ENCODE measurements around the gene UBALD2.
"Not testable (repeated sequence)": the region's sequence is repeated elsewhere in the genome, so short reads cannot be mapped to it uniquely, and the experiment has no call there.

UBALD2 gene

DNA sequence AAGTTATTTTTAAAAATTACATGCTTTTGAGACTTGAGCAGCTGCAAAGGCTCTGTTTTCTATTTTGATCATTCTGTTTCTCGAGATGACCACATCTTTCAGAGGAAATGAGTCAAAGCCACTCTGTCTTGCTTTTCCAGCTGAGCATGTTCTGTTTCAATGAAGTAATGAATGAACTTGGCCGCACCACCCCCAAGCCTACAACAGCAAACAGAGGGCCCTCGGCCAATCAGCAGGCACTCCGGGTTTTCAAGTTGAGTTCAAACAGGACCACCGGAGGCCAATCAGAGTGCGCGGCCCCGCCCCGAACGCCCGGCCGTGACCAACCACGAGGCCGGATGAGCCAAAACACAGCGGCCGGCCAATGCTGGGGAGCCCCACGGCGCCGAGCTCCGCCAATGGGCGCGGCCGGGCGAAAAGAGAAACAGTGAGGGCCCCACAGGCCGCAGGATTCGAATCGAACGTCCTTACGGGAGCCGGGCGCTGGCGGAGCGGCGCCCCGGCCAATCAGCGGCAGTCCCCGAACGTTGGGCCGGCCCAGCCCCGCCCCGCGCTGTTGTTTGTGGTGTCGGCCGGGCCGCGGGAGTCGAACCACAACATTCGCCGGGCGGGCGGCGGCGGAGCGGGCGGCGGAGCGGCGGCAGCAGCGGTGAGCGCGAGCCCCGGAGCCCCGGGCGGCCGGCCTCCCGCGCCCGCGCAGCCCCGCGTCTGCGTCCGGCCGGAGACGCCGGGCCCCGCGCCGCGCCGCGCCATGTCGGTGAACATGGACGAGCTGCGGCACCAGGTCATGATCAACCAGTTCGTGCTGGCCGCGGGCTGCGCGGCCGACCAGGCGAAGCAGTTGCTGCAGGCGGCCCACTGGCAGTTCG, at the start of gene UBALD2:
TSS of gene UBALD2 (plus strand) at position 594 of the 869 bp plus-strand sequence. CDS start at position 752, 158 bp downstream.
- peak; percentile 99 to 100 for DNase-seq

DNA sequence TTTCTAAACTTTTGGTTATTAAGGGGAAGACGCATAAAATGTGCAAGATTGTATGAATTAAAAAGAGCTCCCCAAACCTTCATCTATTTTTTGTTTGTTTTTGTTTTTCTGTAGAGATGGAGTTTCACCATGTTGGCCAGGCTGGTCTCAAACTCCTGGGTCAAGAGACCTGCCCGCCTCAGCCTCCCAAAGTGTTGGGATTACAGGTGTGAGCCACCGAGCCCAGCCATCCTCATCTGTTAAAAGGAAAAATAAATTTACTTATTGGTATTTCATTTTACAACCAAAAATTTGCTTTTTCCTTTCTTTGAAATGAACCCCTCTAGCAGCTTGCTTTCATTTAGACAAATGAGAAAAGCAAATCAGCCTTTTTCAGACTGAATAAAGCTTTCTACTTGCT, 48.1 kb upstream of the UBALD2 start:
- DNase-seq: no peak

DNA sequence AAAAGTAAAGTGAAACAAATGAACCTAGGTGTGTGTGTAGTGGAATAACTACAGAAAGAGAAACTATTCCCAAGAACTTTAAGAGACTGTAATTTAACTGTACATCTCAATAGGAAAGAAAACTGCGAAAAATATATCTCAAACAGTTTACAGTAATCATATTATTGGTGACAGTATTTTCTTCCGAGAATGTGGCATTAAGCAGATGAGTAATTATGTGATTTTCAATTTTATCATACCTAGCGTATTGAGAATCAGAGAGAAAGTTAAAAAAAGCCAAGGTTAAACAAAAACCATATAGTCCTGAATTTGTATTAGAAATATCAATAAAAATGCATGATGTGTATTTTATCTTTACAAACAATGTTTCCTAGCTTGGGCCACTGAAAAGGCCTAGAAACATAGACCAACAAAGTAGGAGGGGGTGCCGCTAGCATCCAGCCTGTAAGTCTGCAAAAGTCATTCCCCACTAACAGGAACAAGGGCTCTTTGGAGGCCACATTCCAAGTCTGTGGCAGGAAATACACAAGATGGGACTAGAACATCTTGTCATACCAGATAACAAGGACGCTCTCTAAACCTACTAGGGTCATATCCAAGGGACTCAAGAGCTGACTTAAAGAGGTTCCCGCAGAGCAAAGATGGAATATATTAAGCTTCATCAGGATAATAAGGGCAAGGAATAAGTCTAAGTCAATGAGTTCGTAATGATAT, 45.3 kb upstream of the UBALD2 start:
- DNase-seq: no peak

DNA sequence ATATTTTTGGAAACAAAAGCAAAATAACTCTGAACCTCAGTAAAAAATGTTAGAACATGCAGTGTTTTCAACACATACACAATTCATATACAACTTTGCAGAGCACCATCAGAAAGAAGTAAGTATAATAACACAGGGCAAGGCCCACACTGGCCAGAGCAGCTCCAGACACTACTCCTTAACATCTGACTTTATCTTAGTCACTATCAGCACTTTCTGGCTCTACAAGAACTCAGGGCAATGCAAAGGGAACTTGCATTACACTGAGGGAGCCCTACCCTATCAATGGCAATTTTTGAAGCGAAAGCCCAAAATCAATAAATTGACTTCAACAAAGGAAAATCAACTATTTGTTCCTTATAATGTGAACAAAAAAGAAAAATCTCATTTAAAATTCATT, 41.3 kb upstream of the UBALD2 start:
- no peak for DNase-seq

DNA sequence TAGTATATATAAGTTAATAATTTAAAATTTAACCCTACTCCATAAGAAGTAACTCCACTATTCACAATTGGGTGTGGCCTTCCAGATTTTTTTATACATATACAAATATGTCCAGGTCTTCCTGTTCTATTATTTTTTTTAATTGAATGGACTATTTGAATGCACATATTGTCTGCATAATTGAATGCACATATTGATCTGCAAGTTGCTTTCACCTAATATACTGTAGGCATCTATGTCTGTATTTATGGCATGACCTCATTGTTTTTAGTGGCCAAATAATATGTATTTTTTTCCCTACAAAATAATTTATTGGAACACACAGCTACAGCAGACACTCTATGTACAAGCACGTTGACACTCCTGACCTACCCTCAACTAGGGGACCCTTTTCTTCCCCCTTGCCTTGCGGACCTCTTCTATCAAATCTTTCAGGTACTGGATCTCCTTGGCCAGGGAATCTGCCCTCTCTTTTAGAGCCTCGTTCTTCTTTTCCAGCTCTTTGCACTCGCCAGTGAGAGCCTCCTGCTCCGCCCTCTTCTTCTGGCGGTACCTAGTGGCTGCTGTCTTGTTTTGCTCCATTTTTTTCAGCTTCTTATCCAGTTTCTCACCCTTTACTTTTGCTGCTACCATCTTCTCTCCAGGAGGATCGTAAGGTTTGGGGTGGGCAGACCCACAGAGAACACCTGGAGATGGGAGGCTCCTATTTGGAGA, 39.6 kb upstream of the UBALD2 start:
- DNase-seq: not testable (repeated sequence)

DNA sequence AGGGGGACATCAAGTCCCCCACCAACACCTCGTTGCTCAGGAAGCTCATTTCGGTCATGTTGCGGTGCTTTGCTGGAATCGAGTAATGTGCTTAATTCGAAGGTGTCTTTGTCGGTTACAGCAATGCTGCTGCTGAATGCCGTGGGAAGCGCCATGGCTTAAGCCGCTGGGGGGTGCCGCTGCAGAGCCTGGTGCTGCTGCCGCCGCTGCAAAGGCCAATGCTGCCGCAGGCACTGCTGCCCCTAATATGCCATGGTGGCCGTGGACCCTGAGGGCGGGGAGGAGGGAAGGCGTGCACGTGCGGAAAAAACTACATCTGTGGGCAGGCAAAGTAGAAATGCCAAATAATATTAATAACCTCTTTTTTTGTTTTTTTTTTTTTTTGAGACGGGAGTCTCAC, 38.4 kb upstream of the UBALD2 start:
- DNase-seq: not testable (repeated sequence)

DNA sequence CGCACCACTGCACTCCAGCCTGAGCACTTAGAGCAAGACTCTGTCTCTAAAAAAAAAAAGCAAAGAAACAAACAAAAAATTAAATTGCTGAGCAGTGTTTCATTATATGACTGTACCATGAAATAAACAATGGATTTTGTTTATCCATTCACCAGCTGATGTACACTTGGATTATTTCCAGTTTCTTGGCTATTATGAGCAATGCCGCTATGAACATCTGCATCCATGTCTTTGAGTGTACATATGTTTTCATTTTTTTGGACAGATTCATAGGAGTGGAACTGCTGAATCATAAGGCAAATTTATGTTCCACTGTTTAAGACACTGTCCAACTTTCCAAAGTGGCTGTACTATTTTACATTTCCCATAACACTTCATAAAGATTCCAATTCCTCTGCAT, 32.8 kb upstream of the UBALD2 start:
- DNase-seq: no peak

DNA sequence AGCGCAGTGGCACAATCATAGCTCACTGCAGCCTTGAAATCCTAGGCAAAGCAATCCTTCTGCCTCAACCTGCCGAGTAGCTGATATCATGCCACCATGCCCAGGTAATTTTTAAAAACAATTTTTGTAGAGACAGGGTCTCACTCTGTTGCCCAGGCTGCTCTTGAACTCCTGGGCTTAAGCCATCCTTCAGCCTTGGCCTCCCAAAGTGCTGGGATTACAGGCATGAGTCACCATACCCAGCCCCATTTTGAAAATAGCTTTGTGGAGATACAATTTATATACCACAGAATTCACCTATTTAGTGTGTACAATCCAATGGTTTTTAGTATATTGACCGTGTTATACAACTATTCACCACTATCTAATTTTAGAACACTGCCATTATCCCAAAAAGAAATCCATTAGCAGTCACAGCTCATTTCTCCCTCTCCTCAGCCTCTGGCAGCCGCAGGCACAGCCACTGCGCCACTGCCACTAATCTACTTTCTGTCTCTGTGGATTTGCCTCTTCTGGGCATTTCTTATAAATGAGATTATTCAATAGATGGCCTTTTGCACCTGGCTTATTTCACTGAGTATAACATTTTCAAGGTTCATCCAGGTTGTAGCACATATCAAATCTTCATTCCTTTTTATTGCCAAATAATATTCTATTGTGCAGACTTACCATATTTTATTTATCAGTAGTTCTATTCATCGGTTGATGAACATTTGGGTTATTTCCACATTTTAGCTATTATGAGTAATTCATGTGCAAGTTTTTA, 31.4 kb upstream of the UBALD2 start:
- DNase-seq: no peak

DNA sequence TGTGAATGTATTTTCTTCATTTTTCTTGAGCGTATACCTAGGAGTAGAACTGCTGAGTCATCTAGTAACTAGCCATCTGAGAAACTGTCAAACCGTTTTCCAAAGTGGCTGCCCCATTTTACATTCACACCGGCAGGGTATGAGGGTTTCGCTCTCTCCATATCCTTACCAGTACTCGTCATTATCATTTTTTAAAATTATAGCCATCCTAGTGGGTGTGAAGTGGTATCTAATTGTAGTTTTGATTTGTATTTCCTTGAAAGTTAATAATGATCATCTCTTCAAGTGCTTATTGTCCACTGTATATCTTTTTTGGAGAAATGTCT, 30.8 kb upstream of the UBALD2 start:
- no peak for DNase-seq

DNA sequence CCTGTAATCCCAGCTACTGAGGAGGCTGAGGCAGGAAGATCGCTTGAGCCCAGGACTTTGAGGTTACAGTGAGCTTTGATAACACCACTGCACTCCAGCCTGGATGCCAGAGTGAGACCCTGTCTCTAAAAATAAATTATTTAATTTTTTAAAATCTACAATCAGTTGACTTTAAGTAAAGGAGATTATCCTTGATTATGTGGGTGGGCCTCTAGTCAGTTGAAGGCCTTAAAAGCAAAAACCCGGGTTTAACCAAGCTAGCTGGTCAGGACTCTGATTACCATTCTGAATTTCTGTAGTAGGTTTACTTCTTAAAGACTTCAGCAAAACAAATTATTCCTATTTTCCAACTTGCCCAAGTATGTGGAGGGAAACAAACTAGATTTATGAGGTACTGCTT, 29.3 kb upstream of the UBALD2 start:
- DNase-seq: no peak

DNA sequence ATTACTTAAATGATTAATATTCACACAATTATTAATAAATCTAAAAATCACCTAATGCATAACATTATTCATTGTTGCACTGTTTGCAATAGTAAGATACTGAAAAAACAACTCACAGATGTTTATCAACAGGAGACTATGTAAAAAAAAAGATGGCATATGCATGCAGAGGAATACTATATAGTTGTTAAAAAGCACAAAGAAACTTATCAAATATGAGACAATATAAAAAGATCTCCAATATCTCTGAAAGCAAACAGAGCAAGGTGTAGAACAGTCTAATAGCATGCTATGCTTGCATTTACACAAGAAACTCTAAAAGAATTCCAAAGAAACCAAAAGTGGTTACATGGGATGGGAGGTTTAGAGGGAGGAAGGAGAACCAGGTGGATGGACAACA, 28.5 kb upstream of the UBALD2 start:
- no peak for DNase-seq

DNA sequence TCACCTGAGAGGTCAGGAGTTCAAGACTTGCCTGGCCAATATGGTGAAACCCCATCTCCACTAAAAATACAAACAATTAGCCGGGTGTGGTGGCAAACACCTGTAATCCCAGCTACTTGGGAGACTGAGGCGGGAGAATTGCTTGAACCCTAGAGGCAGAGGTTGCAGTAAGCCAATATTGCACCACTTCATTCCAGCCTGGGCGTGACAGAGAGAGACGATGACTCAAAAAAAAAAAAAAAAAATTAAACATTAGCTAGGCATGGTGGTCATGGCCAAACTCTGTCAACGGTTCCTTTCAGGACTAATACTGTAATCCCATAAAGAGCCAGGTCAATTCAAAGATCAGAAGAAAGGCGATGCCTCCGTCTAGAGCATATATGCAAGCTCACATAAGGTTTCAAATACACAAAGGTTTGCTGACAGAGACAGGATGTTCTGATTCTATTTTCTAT, 27.3 kb upstream of the UBALD2 start:
- DNase-seq: no peak

DNA sequence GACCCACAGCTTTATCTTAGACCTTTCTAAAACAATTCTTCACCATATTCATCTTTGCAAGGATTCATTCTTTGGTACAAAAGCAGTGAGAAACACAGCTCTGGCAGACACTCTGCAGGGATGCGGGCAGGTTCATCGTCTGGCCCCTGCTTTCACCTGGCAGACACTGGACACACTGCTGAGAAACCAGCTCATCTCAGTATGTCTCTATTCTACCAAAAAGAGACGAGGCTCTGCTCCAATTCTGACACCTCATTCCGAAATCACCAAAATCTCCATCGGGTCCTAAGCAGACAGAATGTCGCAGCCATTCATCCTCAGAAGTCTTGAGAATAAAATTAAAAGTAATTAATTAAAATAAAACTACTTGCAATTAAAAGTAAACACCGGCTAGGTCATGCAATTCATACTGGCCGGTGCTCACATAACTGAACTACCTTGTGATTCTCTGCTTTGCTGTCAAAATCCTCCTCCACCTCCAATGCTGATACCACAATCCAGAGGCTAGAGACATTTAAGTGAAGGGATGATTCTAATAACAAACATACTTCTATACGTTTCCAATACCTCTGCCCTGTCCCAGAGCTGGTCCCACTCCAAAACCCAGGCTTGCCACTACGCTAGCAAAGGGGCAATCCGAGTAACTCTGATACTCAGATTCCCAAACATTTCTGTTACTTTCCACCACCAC, 26.2 kb upstream of the UBALD2 start:
- DNase-seq: no peak

DNA sequence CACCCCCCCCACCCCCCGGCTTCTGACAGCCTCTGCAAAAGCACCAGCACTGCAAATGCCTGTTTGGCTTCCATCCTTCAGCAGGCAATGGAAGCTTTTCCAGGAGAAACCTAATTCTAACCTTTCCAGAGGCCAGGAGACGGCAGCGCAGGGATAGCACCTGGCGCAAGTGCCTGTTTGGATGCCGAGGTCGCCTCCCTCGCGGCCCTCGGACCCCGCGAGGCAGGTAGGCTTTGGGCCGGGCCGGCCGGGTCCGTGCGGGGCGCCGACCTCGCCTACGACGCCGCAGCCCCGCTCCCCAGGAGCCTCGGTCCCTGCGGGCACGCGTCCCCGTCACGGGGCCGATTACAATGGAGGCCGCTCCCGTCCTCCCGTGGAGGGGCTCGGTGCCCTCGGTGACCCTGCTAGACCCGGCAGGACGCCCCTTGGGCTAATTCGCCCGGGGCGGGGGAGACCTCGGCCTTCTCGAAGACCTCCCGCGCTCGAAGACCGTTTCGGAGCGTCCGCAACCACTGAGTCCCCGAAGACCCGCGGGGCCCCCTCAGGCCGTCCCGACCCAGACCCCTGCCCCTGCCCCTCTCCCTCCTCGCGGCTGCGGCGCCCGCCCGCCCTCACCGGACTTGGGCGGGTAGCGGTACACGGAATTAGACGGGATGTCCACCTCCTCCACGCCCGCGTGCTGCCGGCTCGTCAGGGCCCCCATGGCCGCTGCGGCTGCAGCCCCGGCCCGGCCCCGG, 25.4 kb upstream of the UBALD2 start:
- no peak for DNase-seq

DNA sequence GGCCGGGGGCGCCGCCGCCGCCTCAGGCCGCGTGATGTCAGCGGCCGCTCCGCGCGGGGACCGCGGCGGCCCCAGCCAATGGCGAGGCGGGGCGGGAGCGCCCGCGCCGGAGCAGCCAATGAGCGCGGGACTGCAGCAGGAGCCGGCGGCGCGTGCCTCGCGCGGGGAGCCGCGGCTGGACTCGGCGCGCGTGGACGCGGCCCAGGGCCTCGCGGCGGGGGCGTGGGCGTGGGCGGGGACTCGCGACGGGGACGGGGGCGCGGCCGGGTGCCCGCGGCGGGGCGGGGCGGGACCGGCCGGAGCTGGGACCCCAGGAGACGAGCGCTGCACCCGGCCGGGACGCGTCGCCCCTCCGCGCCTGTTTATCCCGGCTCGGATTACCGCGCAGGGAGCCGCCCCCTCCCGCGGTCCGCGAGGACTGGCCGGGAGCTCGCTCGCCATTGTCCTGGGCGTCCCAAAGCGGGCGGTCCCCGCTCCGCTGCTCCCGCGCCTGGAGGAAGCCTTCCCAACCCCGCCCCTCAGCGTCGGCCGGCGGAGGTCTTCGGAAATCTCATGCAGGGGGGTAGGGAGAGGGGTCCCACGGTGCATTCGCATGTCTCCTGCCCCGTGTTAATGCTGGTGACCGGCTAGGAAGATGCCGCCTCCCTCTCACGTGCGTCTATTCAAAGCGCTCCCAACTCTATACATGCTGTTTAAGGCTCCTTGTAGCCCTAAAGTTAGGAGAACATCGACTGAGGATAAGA, 24.5 kb upstream of the UBALD2 start, which contains the start of gene RNF157:
TSS of gene RNF157 (minus strand) at position 33 of the 743 bp plus-strand sequence. CDS start 253 bp downstream, outside the sequence.
- peak; percentile 21 to 48 for DNase-seq

DNA sequence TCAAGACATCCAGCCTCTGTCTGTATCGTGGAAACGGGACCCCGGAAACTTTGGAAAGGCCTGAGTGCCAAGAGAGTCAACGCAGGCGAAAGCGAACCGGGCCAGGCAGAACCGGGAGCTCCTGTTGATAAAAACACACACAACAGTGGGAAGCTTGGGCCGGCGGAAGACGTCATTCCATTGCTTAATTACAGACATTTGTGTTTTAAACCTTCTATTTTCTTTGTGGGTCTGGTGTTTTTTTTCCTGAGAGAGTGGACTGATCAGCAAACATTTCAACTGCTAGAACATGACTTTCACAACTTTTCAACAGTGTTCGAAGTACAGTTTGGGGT, 24.0 kb upstream of the UBALD2 start:
- no peak for DNase-seq

DNA sequence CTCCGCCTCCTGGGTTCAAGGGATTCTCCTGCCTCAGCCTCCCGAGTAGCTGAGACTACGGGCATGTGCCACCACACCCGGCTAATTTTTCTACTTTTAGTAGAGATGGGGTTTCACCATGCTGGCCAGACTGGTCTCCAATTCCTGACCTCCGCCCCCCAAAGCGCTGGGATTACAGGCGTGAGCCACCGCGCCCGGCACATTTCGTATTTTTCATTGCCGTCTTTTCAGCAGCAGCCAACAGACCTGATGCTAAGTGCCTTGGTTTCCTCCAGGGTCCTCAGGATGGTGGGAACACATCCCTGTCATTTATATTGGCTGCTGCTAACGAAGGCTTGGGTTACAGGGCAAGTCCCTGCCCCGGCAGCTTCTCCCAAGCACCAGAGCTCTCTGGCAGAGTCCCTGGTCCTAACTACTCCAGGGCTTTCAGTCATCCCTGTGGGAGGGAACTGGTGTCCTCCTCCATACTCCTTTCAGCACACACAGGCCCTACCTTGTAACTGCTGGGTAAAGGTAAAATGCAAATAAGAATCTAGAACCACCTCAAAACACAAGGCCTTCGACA, 23.4 kb upstream of the UBALD2 start:
- no peak for DNase-seq

DNA sequence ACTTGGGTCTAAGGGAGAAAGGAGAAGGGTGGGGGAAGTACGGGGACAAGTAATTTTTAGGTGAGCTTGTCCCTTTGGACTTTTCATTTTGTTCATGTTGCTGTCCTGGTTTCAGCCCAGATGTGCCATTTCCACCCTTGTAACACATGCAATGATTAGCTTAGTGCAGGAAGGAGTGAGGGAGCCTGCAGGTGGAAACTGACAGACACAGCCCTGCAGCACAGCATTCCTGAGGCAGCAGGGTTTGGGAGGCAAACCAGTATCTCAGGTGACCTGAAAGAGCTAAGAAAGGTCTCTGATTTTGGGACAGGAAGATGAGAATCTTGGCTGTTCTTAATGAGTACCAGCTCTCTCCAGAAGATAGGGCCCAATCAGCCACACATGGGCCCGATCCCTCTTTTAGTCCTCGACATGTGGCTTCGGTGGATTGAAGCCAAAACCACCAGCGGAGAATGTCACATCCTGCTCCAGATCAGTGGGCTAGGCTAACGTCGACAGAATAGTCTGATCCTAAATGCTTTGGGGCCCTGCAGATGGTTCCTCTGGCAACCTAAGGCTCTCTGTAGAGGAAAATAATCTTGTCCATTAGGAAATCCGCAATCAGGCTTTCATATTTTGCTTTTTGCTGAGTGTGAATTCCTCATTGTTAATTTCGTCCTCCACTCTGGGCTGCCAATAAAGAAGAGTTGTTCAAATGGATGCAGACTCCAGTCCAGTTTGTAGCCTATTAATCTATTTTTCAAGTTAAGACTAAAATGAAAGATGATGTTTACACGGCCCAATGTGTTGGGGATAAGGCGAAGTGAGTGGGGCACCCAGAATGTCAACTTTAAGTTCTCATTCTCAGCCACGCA, 21.1 kb upstream of the UBALD2 start:
- no peak for DNase-seq

DNA sequence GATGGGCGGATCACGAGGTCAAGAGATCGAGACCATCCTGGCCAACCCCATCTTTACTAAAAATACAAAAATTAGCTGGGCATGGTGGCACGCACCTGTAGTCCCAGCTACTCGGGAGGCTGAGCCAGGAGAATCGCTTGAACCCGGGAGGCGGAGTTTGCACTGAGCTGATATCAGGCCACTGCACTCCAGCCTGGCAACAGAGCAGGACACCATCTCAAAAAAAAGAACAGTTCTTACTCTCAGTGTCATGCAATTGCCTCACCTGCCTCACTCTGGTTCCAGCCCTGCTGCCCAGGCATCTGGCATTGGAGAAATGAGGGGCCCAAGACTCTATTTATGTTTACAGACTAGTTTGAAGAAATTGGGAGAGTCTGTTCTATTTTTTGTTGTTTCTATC, 20.4 kb upstream of the UBALD2 start:
- DNase-seq: not testable (repeated sequence)
